NCI-H2107 (cell line): Measurements from ENCODE around the gene TCF4.

Source experiments
- DNase-seq: peaks from one replicate; lab custom pipeline; 2025; lab: John Stamatoyannopoulos, UW

Gene TCF4

DNA sequence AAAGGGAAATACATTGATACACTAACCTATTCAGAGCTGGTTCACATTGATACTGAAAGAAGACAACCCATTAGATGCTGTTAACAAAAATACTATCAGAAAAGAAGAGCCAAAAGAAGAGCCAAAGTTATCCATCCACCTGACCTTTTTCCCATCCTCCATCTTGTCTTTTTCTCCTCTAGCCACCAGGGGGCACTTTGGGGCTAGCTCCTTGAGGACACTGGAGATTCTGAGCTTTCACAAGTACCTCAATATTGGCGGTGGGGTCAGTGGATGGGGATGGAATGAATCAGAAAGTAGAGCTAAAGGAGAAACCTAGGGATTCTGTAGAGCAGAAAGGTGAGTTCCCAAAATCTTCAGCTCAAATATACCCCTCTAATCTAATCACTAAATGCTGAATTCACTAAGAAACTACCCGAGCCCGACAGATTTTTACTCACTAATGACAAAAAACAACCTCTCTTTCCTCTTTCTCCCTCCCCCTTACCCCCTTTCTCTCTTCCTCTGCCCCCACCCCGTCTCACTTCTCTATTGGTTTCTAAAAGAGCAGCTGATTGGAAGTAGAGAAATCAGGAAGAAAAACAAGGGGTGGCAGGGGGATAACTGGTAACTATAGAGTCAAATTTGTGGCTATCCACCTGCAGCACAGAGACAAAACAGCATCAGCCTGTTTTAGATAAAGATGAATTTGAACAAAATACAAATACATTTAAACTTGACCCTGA, 203.3 kb downstream of the TCF4 start:
- DNase-seq: no peak

- no peak for DNase-seq
Measured at GRCh38 chr18:55384115-55384514, 203.9 kb downstream of the TCF4 start.

DNA sequence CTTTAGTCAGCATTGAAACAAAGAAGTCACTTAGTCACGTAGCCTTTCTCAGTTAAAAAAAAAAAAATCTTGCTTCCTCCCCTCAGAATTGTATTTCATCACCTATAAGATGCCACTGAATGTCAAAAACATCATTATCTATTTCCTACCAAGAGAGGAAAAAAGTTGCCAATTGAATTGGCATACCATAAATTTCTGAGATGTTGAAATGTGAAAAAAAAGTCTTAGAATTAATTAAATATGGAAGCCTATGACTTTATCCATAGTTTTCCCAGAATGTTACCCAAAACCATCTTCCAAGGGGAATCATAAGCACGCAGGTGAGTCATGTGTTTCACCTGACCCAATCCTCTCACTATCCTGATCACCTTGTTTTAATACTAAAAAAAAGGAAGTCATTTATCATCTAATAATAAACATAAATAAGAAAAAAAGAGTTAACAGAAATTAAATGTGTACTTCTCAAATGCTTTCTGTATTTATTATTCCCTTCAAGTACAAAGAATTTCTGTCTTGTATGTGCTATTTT, 205.7 kb downstream of the TCF4 start:
- DNase-seq: no peak

- no peak for DNase-seq
Measured at GRCh38 chr18:55381277-55381676, 206.7 kb downstream of the TCF4 start.

DNA sequence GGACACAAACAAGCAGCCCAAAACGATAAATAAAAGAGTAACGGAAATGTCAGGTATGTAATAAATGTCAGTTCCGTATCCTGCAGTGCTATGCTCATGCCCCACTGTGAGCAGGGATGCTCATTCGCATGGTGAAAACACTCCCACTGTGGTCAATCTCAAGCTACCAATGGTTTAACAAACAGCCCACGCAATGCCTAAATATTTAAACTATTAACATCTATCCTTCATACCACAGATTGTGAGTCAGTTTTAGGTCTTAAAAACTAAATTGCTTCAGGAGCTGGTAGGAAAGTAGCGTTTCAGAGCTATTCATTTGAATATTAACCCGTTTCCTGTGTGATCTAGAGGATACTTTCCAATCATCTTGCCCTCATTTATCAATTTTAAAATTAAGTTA, 207.4 kb downstream of the TCF4 start:
- no peak for DNase-seq

DNA sequence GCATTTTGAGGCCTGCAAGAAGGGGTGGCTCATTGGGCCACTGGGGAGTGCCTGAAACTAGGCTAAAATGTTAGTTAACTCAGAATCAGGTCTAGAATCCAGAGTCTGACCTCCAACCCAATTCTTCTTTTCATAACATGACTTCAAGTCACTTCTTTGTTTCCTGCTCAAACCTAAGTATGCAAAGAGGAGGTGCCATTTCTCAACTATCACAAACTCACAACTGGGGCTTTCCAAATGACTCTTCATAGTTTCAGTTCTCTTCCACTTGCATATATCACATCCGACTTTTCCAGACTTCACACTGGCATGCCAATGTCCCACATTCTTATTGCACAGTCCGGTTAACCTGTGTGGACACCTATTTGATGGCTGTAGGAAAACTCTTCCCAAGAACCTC, 211.6 kb downstream of the TCF4 start:
- no peak for DNase-seq

GRCh38 chr18:55375930-55376329, 212.1 kb downstream of the TCF4 start:
- no peak for DNase-seq

DNA sequence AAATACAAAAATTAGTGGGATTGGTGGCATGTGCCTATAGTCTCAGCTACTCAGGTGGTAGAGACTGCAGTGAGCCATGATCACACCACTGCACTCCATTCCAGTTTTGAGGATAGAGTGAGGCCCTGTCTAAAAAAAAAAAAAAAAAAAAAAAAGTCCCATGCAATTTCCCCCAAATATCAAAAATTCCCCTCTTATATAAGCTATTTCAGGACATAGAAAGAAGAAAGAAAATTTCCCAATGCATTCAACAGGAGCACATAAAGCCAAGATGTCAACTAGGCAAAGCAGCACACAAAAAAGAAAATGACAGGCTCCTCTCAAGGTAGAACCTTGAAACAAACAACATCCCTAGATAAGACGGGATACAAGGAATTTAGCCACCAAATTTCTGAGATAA, 213.3 kb downstream of the TCF4 start:
- no peak for DNase-seq

DNA sequence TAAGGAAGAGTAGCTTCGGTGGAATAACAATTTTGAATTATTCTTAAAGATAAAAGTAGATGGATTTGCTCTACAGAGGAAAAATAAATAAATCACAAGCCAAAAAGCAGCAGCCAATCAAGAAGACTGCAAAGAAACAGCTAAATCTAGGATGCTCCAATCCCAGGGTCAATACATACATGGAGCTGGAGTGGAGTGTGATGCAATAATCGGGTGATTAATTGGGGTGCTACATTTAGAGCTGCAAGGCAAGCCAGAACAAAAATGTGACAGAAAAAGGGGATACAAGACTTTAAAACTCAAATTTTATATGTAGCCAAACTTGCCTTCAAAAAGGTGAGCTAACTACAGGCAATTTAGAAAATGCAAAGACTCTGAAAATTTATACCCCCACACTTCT, 215.8 kb downstream of the TCF4 start:
- no peak for DNase-seq

DNA sequence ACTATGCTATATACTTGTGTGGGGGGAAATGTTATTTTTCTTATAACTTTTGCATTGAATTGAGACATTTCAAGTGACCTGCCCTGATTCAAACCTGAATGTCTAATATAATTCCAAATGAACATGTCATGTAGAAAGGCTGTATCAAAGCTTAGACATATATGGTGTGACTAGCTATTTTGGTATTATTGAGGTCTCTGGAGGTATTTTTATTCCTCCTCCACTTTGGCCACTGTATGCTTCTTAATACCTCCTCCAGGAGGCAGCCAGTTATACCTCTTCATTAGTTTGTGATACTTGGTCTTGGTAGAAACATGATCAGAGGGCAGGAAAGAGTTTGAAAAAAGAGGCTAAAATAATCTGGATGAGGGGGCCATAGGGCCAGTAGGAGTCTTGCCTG, 217.1 kb downstream of the TCF4 start:
- no peak for DNase-seq

DNA sequence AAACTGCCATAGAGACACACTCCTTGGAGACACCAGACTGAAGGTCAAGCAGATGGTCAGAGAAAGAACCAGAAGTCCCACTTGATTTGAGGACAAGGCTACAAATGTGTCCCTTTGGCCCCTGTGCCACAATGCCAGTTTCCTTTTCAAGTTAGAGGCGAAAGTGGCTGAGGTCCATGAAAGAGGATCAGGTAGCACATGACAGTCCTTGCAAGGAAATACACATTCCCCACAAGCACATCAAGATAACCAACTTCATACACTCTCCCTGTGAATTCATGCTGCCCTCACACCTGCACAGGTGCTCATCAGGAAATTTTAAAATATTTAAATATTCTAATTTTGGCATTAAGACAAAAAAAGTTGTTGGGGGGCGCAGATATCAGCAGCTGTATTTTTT, 218.6 kb downstream of the TCF4 start:
- DNase-seq: no peak

- DNase-seq: no peak
Measured at GRCh38 chr18:55365342-55365741, 222.7 kb downstream of the TCF4 start.

- no peak for DNase-seq
Measured at GRCh38 chr18:55362303-55362702, 225.7 kb downstream of the TCF4 start.

GRCh38 chr18:55361492-55362250, 226.3 kb downstream of the TCF4 start:
- DNase-seq: no peak

DNA sequence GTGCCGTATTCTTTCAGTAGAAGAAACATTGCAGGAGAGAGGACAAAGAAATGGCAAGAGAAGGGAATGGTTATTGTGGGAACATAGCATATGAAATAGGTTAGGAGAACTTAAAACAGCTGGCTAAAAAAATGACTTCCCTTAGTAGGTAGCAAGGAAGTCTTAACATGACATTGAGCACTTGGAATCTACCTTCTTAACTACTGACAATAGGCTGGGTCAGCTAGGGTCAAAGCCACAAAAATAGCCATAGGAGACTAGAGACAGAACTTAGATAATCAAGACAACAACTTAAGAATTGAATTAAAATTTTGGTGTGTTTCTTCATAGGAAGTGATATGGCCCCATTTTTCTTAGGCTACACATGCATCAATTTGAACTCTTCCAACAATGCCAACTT, 227.9 kb downstream of the TCF4 start:
- DNase-seq: no peak

- DNase-seq: no peak
Measured at GRCh38 chr18:55356815-55357214, 231.2 kb downstream of the TCF4 start.

- no peak for DNase-seq
Measured at GRCh38 chr18:55355223-55355622, 232.8 kb downstream of the TCF4 start.

DNA sequence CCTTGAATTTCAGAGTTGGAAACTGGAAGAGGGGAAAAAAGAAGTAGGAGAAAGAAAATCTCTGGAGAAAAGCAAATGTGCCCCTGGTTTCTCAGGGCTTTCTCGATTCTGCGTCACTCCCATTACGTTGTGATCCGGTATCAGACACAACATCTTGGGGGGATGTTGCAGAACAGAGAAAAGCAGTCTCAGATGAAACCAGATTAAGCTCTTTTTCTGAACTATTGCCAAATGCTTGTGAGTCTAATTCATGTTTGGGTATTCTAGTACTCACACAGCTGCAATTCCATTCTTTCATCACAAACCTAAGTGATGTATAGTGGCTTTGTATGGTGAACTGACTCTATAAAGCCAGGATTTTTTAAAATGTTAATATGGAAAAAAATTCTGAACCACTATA, 233.2 kb downstream of the TCF4 start:
- no peak for DNase-seq

GRCh38 chr18:55353806-55354205, 234.2 kb downstream of the TCF4 start:
- no peak for DNase-seq

GRCh38 chr18:55353391-55353790, 234.6 kb downstream of the TCF4 start:
- no peak for DNase-seq

GRCh38 chr18:55351980-55352714, 235.8 kb downstream of the TCF4 start:
- no peak for DNase-seq

DNA sequence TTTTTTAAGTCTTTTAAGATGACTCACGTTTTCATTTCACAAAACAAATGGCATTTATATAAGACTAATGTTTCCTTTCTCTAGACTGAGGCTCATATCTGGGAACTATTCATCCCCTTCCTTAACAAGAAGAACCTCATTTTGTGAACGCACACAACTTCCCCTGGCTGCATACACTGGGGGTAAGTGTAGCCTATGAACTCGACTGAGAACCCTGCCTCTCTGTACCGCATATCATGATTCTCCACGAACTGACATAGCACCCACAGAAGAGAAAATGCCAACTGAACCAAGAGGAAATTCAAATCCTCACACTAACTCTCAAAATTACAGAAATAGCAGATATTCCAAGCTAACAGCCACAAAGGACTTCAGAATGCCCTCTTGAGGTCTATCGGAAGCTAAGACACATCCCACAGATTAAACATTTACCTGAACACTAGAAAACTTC, 236.7 kb downstream of the TCF4 start:
- no peak for DNase-seq

GRCh38 chr18:55349685-55350084, 238.3 kb downstream of the TCF4 start:
- no peak for DNase-seq
